ENCODE measurements around the gene TPRX1. TPM values are rescaled to one million over a fixed set of nuclear protein-coding genes. Genes with fewer than 3 reads are reported as not detected.
"Not testable (repeated sequence)": the region's sequence is repeated elsewhere in the genome, so short reads cannot be mapped to it uniquely, and the experiment has no call there.

TPRX1 gene
- total RNA-seq, 1 donor from 2014 or later = not detected

DNA sequence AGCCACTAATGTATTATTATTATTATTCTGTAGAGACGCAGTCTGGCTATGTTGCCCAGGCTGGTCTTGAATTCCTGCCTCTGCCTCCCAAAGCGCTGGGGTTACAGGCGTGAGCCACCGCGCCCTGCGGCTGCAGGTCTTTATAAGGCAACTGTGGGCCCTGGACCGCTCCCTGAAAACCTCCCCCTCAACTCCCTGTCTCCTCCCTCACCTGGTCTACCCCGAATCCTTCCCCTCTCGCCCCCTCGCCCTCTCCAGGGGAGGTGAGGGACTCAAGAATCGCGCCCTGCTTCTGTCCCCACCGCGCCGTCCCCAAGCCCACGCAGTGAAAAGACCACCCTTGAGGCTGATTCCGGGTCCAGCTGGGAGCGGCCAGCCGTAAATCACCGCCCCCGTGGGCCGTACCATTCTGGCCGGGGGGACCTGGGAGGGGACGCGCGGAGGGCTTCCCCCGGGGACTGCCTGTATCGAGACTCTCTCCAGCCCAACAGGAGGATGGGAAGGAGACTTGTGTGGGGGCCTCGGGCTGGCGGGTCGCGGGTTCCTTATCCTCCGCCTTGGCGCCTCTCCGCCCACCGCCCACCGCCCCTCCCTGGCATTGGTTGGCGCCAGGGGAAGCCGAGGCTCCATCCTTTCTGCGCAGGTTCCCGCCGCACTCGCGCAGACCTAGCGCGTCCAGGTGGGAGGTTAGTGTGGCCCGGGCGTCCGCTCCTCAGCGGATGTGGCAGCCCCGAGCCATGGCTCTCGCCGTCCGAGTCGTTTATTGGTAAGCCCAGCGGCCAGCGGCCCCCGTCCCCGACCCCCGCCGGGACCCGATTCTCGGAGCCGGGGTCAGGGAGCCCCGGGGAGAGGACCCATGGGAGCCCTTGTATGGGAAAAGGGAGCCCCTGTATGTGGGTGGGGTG, 26.1 kb downstream of the TPRX1 start, which contains the start of gene SELENOW:
SELENOW (plus strand) TSS at position 655 of the 905 bp plus-strand sequence; CDS start at position 738, 83 bp downstream.
- peak within 1 kb of the TSS; percentile 88 for H3K4me3 ChIP-seq (ENCODE audit: low read depth, low read length)
- DNase-seq (ENCODE audit: low read depth) = no peak
- TF ChIP-seq, protein P1, sequence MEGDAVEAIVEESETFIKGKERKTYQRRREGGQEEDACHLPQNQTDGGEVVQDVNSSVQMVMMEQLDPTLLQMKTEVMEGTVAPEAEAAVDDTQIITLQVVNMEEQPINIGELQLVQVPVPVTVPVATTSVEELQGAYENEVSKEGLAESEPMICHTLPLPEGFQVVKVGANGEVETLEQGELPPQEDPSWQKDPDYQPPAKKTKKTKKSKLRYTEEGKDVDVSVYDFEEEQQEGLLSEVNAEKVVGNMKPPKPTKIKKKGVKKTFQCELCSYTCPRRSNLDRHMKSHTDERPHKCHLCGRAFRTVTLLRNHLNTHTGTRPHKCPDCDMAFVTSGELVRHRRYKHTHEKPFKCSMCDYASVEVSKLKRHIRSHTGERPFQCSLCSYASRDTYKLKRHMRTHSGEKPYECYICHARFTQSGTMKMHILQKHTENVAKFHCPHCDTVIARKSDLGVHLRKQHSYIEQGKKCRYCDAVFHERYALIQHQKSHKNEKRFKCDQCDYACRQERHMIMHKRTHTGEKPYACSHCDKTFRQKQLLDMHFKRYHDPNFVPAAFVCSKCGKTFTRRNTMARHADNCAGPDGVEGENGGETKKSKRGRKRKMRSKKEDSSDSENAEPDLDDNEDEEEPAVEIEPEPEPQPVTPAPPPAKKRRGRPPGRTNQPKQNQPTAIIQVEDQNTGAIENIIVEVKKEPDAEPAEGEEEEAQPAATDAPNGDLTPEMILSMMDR (IDR thresholded peaks at IDR 0.05; ENCODE audit: insufficient read depth, low read length, poor library complexity, severe bottlenecking) = no peak
- H3K36me3 ChIP-seq (ENCODE audit: control insufficient read depth, insufficient read depth, low read length) = peaks cover 2% of the 10 kb centered on the region
- no peaks in the 10 kb centered on the region for H3K27me3 ChIP-seq (ENCODE audit: control insufficient read depth, insufficient read depth, low read length)

DNA sequence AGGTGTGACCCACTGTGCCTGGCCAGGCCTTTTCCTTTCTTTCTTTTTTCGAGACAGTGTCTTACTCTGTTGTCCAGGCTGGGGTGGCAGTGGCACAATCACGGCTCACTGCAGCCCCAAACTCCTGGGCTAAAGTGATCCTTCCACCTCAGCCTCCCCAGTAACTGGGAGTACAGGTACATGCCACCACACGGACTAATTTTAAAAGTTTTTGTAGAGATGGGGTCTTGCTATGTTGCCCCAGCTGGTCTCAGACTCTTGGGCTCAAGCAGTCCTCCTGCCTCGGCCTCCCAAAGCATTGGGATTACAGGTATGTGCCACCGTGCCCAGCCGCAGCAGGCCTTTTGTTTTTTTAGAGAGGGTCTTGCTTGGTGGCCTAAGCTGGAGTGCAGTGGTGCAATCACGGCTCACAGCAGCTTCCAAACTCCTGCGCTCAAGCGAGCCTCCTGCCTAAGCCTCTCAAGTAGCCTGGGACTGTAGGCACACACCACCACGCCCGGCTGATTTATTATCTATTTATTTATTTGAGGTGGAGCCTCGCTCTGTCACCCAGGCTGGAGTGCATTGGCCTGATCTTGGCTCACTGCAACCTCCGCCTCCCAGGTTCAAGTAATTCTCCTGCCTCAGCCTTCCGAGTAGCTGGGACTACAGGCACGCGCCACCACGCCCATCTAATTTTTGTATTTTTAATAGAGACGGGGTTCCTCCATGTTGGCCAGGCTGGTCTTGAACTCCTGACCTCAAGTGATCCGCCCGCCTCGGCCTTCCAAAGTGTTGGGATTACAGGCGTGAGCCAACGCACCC, 26.9 kb downstream of the TPRX1 start:
- not testable (repeated sequence) for H3K27me3 ChIP-seq (ENCODE audit: control insufficient read depth, insufficient read depth, low read length); H3K36me3 ChIP-seq (ENCODE audit: control insufficient read depth, insufficient read depth, low read length); DNase-seq (ENCODE audit: low read depth)
- peak overlapping the region; percentile 88 for H3K4me3 ChIP-seq (ENCODE audit: low read depth, low read length)

DNA sequence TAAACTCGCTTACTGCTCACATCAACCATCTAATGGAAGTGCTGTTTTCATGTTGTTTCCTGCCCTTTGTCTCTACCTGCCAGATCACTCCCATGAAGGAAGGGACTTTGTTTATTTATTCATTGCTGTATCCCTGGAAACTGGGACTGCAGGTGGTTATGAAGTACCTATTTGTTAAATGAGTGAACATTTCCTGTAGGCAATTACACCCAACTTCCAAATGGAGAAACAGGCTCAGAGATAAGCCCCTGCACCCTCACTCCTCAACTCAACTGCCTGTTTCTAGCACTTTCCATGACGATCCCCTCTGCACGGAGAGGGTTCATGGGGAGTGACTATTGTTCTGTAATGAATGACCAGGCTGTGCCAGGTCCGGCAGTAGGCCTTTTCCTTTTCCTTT, 27.8 kb downstream of the TPRX1 start:
- no peak for DNase-seq (ENCODE audit: low read depth)

DNA sequence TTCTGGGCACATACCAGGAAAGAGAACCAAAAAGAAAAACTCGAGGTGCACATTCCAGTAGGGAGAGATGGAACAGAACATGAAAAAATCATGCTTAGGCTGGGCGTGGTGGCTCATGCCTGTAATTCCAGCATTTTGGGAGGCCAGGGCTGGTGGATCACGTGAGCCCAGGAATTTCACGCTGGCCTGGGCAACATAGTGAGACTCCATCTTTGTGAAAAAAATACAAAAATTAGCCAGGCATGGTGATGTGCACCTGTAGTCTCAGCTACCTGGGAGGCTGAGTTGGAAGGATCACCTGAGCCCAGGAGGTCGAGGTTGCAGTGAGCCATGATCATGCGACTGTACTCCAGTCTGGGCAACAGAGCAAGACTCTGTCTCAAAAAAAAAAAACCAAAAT, 33.1 kb downstream of the TPRX1 start:
- H3K4me3 ChIP-seq (ENCODE audit: low read depth, low read length); H3K36me3 ChIP-seq (ENCODE audit: control insufficient read depth, insufficient read depth, low read length); DNase-seq (ENCODE audit: low read depth); H3K27me3 ChIP-seq (ENCODE audit: control insufficient read depth, insufficient read depth, low read length): not testable (repeated sequence)

More for the DNA sequence above, 27.8 kb downstream of the TPRX1 start:
- Histone ChIP-seq H3K27me3 (ENCODE audit: control insufficient read depth, insufficient read depth, low read length) (no peaks in the 10 kb centered on the region), H3K36me3 (ENCODE audit: control insufficient read depth, insufficient read depth, low read length) (no peaks in the 10 kb centered on the region), H3K4me3 (ENCODE audit: low read depth, low read length) (no peak overlapping the region)
- TF ChIP-seq, protein P1 (IDR thresholded peaks at IDR 0.05; ENCODE audit: insufficient read depth, low read length, poor library complexity, severe bottlenecking) = no peak

DNA sequence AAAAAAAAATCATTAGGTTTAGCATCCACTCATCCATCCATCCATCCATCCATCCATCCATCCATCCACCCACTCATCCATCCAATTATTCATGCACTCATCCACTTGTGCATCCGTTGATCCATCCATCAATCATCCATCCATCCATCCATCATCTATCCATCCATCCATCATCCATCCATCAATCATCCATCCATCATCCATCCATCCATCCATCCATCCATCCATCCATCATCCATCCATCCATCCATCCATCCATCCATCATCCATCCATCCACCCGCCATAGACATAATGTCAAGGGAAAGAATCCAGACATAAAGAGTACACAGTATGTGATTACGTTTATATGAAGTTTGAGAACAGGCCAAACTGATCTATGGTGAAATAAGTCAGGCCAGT, 34.8 kb downstream of the TPRX1 start:
- Histone ChIP-seq H3K27me3 (ENCODE audit: control insufficient read depth, insufficient read depth, low read length) (peaks cover 8% of the 10 kb centered on the region), H3K4me3 (ENCODE audit: low read depth, low read length) (no peak overlapping the region), H3K36me3 (ENCODE audit: control insufficient read depth, insufficient read depth, low read length) (no peaks in the 10 kb centered on the region)
- DNase-seq (ENCODE audit: low read depth) = no peak
- TF ChIP-seq, protein P1 (IDR thresholded peaks at IDR 0.05; ENCODE audit: insufficient read depth, low read length, poor library complexity, severe bottlenecking) = no peak

DNA sequence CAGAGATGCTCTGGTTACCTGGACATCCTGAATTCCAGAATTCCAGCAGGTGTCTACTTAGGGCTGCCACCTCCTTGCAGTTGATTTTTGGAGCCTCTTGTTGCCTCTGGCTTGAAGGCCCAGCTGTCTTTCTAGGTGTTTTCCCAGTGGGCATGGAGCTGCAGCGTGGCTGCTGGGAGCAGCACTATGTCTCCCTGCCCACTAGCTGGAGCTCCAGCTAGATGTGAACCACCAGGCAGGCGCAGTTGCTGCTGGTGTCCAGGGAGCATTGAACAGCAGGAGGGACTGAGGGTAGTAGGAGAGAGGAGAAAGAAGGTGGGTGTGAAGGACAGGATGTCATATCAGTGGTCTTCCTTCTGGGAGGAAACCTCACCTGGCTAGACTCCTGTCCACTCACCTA, 35.7 kb downstream of the TPRX1 start:
- DNase-seq (ENCODE audit: low read depth) = no peak
- Histone ChIP-seq H3K36me3 (ENCODE audit: control insufficient read depth, insufficient read depth, low read length) (no peaks in the 10 kb centered on the region), H3K27me3 (ENCODE audit: control insufficient read depth, insufficient read depth, low read length) (peaks cover 8% of the 10 kb centered on the region), H3K4me3 (ENCODE audit: low read depth, low read length) (no peak overlapping the region)
- TF ChIP-seq, protein P1 (IDR thresholded peaks at IDR 0.05; ENCODE audit: insufficient read depth, low read length, poor library complexity, severe bottlenecking) = no peak

All from kidney epithelial cell (primary cell).